Erythroblast (primary cell): ENCODE results near the gene LAMA1.

Source experiments
- GATA1 ChIP-seq: IDR thresholded peaks from 2 replicates; pipeline ENCODE4 v1.6.1; 2011; ENCODE audit warnings: low read depth, mild to moderate bottlenecking, control low read depth, low read length, moderate library complexity
- POLR2A ChIP-seq: IDR thresholded peaks from 2 replicates; pipeline ENCODE4 v1.6.1; 2011; ENCODE audit warnings: mild to moderate bottlenecking, low read length

DNA sequence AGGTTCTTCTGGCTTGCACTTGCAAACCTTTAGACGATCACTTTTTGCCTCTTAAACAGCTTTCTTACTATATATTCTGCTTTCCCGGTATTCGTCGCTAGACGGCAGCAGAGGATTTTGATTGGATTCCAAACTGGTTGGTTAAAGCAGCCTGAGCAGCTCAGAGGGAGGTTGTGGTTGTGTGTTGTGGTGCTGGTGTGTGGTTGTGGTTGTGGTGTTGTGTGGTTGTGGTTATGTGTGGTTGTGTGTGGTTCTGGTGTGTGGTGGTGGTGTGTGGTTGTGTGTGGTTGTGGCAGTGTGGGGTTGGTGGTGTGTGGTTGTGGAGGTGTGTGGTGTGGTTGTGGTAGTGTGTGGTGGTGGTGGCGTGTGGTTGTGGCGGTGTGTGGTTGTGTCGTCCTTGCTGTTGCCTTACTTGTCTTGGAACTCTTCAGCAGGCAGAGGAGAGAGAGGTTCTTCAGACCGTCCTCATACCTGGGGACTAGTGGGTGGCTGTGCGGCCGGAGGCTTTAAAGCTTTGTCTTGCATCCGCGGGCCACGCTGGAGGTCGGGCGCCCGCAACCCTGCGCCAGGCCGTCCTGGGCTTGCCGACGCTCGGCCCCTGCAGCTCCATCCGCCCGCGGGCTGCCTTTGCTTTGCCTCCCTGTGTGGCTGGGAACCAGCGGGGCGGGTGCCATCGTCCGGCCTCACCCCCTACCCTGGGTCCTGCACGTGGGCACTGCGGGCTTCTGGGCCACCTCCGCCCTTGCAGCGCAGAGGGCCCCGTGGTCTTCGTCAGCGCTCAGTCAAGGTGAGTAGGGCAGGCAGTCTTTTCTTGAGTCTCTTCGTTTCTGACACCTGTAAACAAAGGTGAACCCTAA lies 197.3 kb downstream of the LAMA1 start:
- TF ChIP-seq POLR2A (no peak), GATA1 (no peak)
